MM.1S (cell line): ENCODE measurements around the gene MAGI2.

ENCODE experiments used
- DNase-seq: peaks from one replicate; pipeline ENCODE4 v3.0.0-alpha.2; 2015
- H2AFZ ChIP-seq: fragments of 300-600 bp; sonication (generic); 2 replicates; pipeline ENCODE4 v1.6.0; 2016; ENCODE audit warnings: antibody characterized with exemption, low read length
- H3F3A ChIP-seq: fragments of 300-600 bp; sonication (generic); 2 replicates; pipeline ENCODE4 v1.6.1; 2016; ENCODE audit warnings: mild to moderate bottlenecking, antibody characterized with exemption, low read length, moderate library complexity, mixed read lengths; ENCODE audit not compliant: insufficient read depth
- H3K27ac ChIP-seq: fragments of 300-600 bp; sonication (generic); 2 replicates; pipeline ENCODE4 v1.5.1; 2016; ENCODE audit warnings: mild to moderate bottlenecking, low read length
- H3K27me3 ChIP-seq: fragments of 300-600 bp; sonication (generic); replicated peaks from 2 replicates; pipeline ENCODE4 v1.6.0; 2016; ENCODE audit warnings: low read length; ENCODE audit not compliant: insufficient read depth
- H3K36me3 ChIP-seq: fragments of 300-600 bp; sonication (generic); replicated peaks from 2 replicates; pipeline ENCODE4 v1.6.1; 2016; ENCODE audit warnings: mild to moderate bottlenecking, low read length, mixed read lengths; ENCODE audit not compliant: insufficient read depth
- H3K4me1 ChIP-seq: fragments of 300-600 bp; sonication (generic); 2 replicates; pipeline ENCODE4 v1.6.1; 2016; ENCODE audit warnings: low read length, mixed read lengths
- H3K4me2 ChIP-seq: fragments of 300-600 bp; sonication (generic); 2 replicates; pipeline ENCODE4 v1.6.0; 2016; ENCODE audit warnings: low read depth, low read length
- H3K4me3 ChIP-seq: fragments of 300-600 bp; sonication (generic); 2 replicates; pipeline ENCODE4 v1.5.1; 2016; ENCODE audit warnings: low read length, mixed read lengths
- H3K79me2 ChIP-seq: fragments of 300-600 bp; sonication (generic); 2 replicates; pipeline ENCODE4 v1.6.1; 2016; ENCODE audit warnings: mixed run types, low read length, mixed read lengths
- H3K9ac ChIP-seq: fragments of 300-600 bp; sonication (generic); 2 replicates; pipeline ENCODE4 v1.6.1; 2016; ENCODE audit warnings: low read length, mixed read lengths
- H3K9me2 ChIP-seq: fragments of 300-600 bp; sonication (generic); replicated peaks from 2 replicates; pipeline ENCODE4 v1.6.1; 2016; ENCODE audit warnings: mild to moderate bottlenecking, low read length, mixed read lengths; ENCODE audit not compliant: insufficient read depth
- H3K9me3 ChIP-seq: fragments of 300-600 bp; sonication (generic); replicated peaks from 2 replicates; pipeline ENCODE4 v1.6.1; 2016; ENCODE audit warnings: mild to moderate bottlenecking, low read length, mixed read lengths; ENCODE audit not compliant: insufficient read depth
- H4K20me1 ChIP-seq: fragments of 300-600 bp; sonication (generic); 2 replicates; pipeline ENCODE4 v1.6.1; 2016; ENCODE audit warnings: mild to moderate bottlenecking, low read length, moderate library complexity, mixed read lengths; ENCODE audit not compliant: insufficient read depth
- EZH2 ChIP-seq: fragments of 300-600 bp; sonication (generic); optimal IDR thresholded peaks from 2 replicates; pipeline ENCODE3; 2017; ENCODE audit warnings: low read depth, mild to moderate bottlenecking, antibody characterized with exemption, low read length, mixed read lengths
- EZH2phosphoT487 ChIP-seq: fragments of 300-600 bp; sonication (generic); IDR thresholded peaks from 2 replicates; pipeline ENCODE4 v1.6.1; 2018; ENCODE audit warnings: antibody characterized with exemption, low read length
- TF ChIP-seq, protein P1 (sequence below): fragments of 300-600 bp; sonication (generic); IDR thresholded peaks from 2 replicates; pipeline ENCODE4 v1.5.1; 2016; ENCODE audit warnings: antibody characterized with exemption, low read length, mixed read lengths

Gene MAGI2

DNA sequence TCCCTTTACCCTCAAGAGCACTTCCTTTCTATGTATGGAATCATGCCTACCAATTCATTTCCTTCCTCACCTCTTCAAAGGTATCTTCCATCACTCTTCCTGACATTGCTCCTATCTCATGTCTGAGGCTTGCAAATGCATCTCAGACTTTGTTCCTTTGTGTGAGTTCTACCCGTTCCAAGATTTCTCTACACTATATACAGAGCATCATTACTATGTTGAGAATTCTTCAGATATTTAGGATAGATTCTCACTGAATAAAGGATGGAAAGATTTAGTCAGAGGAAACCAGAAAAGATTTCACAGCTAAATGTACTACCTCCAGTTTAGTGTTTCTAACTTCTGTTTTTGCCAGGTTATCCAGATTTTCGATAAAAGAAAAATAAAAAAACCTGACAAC lies 1192.2 kb downstream of the MAGI2 start:
- no peaks in the 10 kb centered on the region for H3K27me3 ChIP-seq
- peaks cover 20% of the 10 kb centered on the region for H3F3A ChIP-seq
- no peak overlapping the region for H3K9ac ChIP-seq
- H3K27ac ChIP-seq, result no peak overlapping the region
- H3K79me2 ChIP-seq, result no peaks in the 10 kb centered on the region
- TF ChIP-seq EZH2 (no peak), EZH2phosphoT487 (no peak)
- TF ChIP-seq, protein P1, sequence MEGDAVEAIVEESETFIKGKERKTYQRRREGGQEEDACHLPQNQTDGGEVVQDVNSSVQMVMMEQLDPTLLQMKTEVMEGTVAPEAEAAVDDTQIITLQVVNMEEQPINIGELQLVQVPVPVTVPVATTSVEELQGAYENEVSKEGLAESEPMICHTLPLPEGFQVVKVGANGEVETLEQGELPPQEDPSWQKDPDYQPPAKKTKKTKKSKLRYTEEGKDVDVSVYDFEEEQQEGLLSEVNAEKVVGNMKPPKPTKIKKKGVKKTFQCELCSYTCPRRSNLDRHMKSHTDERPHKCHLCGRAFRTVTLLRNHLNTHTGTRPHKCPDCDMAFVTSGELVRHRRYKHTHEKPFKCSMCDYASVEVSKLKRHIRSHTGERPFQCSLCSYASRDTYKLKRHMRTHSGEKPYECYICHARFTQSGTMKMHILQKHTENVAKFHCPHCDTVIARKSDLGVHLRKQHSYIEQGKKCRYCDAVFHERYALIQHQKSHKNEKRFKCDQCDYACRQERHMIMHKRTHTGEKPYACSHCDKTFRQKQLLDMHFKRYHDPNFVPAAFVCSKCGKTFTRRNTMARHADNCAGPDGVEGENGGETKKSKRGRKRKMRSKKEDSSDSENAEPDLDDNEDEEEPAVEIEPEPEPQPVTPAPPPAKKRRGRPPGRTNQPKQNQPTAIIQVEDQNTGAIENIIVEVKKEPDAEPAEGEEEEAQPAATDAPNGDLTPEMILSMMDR, result no peak
- H3K9me3 ChIP-seq, result no peaks in the 10 kb centered on the region
- no peak for DNase-seq
- H3K4me3 ChIP-seq, result no peak overlapping the region
- H3K4me1 ChIP-seq, result peaks cover 22% of the 10 kb centered on the region
- H3K36me3 ChIP-seq, result no peaks in the 10 kb centered on the region
- no peak overlapping the region for H2AFZ ChIP-seq
- H3K9me2 ChIP-seq, result no peaks in the 10 kb centered on the region
- H3K4me2 ChIP-seq, result no peak overlapping the region
- H4K20me1 ChIP-seq, result no peaks in the 10 kb centered on the region

DNA sequence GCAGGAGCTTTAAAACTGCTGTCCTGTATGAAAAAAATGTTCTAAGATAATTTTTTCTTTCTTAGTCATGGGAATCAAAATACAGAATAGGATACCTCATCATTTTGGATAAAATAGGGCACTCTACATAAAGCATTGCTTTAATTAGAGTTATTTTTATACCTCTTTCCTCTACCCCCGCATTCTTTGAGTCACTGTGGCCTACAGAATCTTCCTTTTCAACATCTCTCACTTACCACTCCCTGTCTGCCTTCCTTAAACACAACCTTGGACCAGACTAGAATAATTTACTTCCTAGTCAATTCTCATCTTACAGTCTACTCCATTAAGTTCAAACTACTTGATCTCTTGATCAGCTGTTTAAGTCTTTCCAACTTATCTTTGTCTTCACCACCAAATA lies 1192.6 kb downstream of the MAGI2 start:
- Histone ChIP-seq H3K79me2 (no peaks in the 10 kb centered on the region), H3K4me3 (no peak overlapping the region), H3K36me3 (peaks cover 3% of the 10 kb centered on the region; the same call in 1 of the 2 replicates), H3K9me3 (no peaks in the 10 kb centered on the region), H3K9me2 (no peaks in the 10 kb centered on the region), H3K4me2 (no peak overlapping the region), H3K27ac (no peak overlapping the region), H4K20me1 (no peaks in the 10 kb centered on the region), H3F3A (peaks cover 15% of the 10 kb centered on the region), H3K4me1 (peaks cover 18% of the 10 kb centered on the region), H3K27me3 (no peaks in the 10 kb centered on the region), H3K9ac (no peak overlapping the region), H2AFZ (no peak overlapping the region)
- no peak for TF ChIP-seq EZH2
- TF ChIP-seq EZH2phosphoT487, result no peak
- TF ChIP-seq, protein P1, result no peak
- DNase-seq, result no peak

DNA sequence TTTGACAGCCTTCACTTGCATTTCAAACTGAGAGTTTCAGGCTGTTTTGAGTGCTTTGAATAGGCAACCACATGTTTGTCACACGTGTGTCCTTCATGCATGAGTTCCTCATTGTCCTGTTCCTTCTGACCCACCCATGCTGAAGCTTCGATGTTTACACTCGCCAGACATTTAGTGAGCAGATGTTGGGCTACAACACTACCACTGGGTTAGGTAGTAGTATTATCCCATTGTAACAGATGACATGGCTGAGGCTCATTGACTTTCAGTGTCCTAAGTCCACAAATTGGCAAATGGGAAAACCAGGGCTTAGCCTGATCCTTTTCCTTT lies 1198.8 kb downstream of the MAGI2 start:
- H3K9me2 ChIP-seq, result no peaks in the 10 kb centered on the region
- H4K20me1 ChIP-seq, result no peaks in the 10 kb centered on the region
- H3K36me3 ChIP-seq, result peaks cover 4% of the 10 kb centered on the region; the same call in 1 of the 2 replicates
- peak; percentile 61 for DNase-seq
- peaks cover 22% of the 10 kb centered on the region for H3K4me1 ChIP-seq
- H2AFZ ChIP-seq, result peak overlapping the region; percentile 22
- H3F3A ChIP-seq, result peaks cover 10% of the 10 kb centered on the region; the same call in 1 of the 2 replicates
- TF ChIP-seq, protein P1, result no peak
- TF ChIP-seq EZH2phosphoT487 (no peak), EZH2 (no peak)
- peak overlapping the region; percentile 30 for H3K4me2 ChIP-seq
- no peak overlapping the region for H3K4me3 ChIP-seq
- no peaks in the 10 kb centered on the region for H3K9me3 ChIP-seq
- no peaks in the 10 kb centered on the region for H3K79me2 ChIP-seq
- no peaks in the 10 kb centered on the region for H3K27me3 ChIP-seq
- H3K9ac ChIP-seq, result no peak overlapping the region
- H3K27ac ChIP-seq, result peak overlapping the region; percentile 49; the same call in 1 of the 2 replicates
